Sigmoid colon (tissue), 7 donors: ENCODE measurements around the gene DENND1B. TPM values are rescaled to one million over a fixed set of nuclear protein-coding genes. Genes with fewer than 3 reads are reported as not detected.

Experiments used
- DNase-seq: peaks from one replicate; pipeline ENCODE4 v3.0.0-alpha.2; 2019
- H3K27ac ChIP-seq, 4 donors: fragments of 200-600 bp; sonication (generic); one replicate each; pipeline ENCODE4 v1.5.1; 2016 to 2019; ENCODE audit warnings: mild to moderate bottlenecking in 1 of 4
- H3K27me3 ChIP-seq, 3 donors: fragments of 200-600 bp; sonication (generic); one replicate each; pipeline ENCODE4 v1.5.1; 2019; ENCODE audit warnings: mild to moderate bottlenecking in 1 of 3
- H3K36me3 ChIP-seq, 4 donors: fragments of 200-600 bp; sonication (generic); one replicate each; pipeline ENCODE4 v1.5.1; 2016 to 2019
- H3K4me1 ChIP-seq, 4 donors: fragments of 200-600 bp; sonication (generic); one replicate each; pipeline ENCODE4 v1.5.1; 2017 to 2019
- H3K4me3 ChIP-seq, 4 donors: fragments of 200-600 bp; sonication (generic); one replicate each; pipeline ENCODE4 v1.5.1; 2017 to 2019; ENCODE audit warnings: mild to moderate bottlenecking in 2 of 4, moderate library complexity in 1 of 4
- H3K9me3 ChIP-seq, 4 donors: fragments of 200-600 bp in 3 of 4; sonication (generic) in 3 of 4; one replicate each; pipeline versions ENCODE4 v1.5.1 to v1.6.1; 2013 to 2019
- EP300 ChIP-seq, 4 donors: sonication (generic); formaldehyde crosslinking; IDR thresholded peaks; one replicate each; pipeline ENCODE4 v1.6.1; 2017; ENCODE audit warnings: antibody characterized with exemption in 4 of 4
- POLR2A ChIP-seq, 2 donors: fragments of 450-650 bp; IDR thresholded peaks; one replicate each; pipeline ENCODE4 v1.6.1; 2016; ENCODE audit warnings: antibody characterized with exemption in 2 of 2, mild to moderate bottlenecking in 2 of 2, moderate library complexity in 2 of 2
- POLR2AphosphoS5 ChIP-seq, 4 donors: sonication (generic); formaldehyde crosslinking; IDR thresholded peaks; one replicate each; pipeline ENCODE4 v1.6.1; 2017; ENCODE audit warnings: antibody characterized with exemption in 4 of 4
- WGBS, 2 donors: extraction: QIAGEN DNeasy Blood & Tissue Kit; methylation state at CpG; one replicate each; pipeline ENCODE4 v1.1.7; 2013; 5-methylcytosine and 5-hydroxymethylcytosine counted together
- intact Hi-C: fragments of 100-400 bp; cut with DNase I; formaldehyde crosslinking; loops from one replicate; pipeline ENCODE4 v1.15.1; 2023
- polyA plus RNA-seq, 3 donors: library from polyadenylated mRNA; stranded (reverse); fragments of 200-250 nt; gene quantifications; one replicate each; pipeline ENCODE4 v1.2.3, GENCODE V29; 2013
- total RNA-seq, 4 donors: library from RNA; depleted of rRNA; stranded (reverse); fragments of >200 nt; gene quantifications; one replicate each; pipeline ENCODE4 v1.1.0, GENCODE V29; 2016
- TF ChIP-seq, protein P1 (sequence below), 4 experiments: fragments of 450-650 bp in 3 of 4; fragments of 200-600 bp in 1 of 4; IDR thresholded peaks; one replicate each; pipeline ENCODE4 v1.5.1; 2016 to 2019; ENCODE audit warnings: antibody characterized with exemption in 4 of 4, mild to moderate bottlenecking in 3 of 4, moderate library complexity in 2 of 4
- donor health status: healthy with polysubstance abuse.
- donor health status: Bipolar disorder and iron deficiency.
- donor health status: healthy.

Gene DENND1B
- total and polyA plus RNA-seq, 7 donors: 6.6 to 16.8 (median 9.5) TPM

DNA sequence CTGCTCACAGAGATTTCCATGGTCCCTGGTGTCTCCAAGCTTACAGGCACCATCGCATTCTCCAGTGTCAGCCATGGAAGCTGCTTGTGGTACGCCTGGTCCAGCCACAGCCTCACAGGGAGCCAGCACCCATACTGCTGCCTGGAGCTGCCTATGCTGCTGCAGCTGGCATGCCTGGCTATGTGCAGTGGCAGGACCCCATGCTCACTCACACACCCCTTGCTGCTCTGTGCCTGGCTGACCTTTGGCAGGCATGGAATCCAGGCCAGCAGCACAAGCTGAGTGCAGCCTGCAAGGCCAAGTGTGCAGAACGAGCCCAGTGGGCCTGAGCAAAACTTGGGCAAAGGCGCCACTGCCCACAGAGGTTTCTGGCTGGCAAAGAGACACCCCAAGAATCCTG lies 26.4 kb upstream of the DENND1B start:
- Histone ChIP-seq H3K27ac (no peak overlapping the region), H3K4me3 (no peak overlapping the region), H3K4me1 (no peaks in the 10 kb centered on the region), H3K27me3 (no peaks in the 10 kb centered on the region), H3K9me3 (peaks cover 6 to 16% (median 8%) of the 10 kb centered on the region in 4 donors), H3K36me3 (no peaks in the 10 kb centered on the region)
- WGBS, 2 donors: 94 to 96% methylated on average over 4 of the region's 4 CpGs
- no peak for DNase-seq
- TF ChIP-seq POLR2A (IDR thresholded peaks at IDR 0.05) (no peak), POLR2AphosphoS5 (IDR thresholded peaks at IDR 0.05) (no peak)
- intact Hi-C loops: no loop called here

DNA sequence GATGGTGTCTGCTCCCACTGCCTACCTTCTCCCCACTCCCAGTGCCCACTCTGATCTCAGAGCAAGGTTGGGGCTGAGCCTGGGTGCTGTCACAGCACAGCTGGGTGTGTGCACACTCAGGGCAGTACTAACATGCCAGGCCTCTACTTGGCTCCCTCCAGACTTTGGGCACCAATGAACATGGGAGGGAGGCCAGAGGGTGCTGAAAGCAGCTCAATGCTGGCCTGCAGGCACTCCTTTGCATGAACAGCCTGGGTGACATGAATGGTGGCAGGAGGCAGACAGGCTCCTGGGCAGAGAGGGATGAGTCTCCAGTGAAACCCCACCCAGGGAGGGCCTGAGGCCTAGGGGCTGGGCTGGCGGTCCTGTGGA lies 25.8 kb upstream of the DENND1B start:
- TF ChIP-seq EP300 (IDR thresholded peaks at IDR 0.05) (no peak), POLR2AphosphoS5 (IDR thresholded peaks at IDR 0.05) (no peak), POLR2A (IDR thresholded peaks at IDR 0.05) (no peak)
- TF ChIP-seq, protein P1, sequence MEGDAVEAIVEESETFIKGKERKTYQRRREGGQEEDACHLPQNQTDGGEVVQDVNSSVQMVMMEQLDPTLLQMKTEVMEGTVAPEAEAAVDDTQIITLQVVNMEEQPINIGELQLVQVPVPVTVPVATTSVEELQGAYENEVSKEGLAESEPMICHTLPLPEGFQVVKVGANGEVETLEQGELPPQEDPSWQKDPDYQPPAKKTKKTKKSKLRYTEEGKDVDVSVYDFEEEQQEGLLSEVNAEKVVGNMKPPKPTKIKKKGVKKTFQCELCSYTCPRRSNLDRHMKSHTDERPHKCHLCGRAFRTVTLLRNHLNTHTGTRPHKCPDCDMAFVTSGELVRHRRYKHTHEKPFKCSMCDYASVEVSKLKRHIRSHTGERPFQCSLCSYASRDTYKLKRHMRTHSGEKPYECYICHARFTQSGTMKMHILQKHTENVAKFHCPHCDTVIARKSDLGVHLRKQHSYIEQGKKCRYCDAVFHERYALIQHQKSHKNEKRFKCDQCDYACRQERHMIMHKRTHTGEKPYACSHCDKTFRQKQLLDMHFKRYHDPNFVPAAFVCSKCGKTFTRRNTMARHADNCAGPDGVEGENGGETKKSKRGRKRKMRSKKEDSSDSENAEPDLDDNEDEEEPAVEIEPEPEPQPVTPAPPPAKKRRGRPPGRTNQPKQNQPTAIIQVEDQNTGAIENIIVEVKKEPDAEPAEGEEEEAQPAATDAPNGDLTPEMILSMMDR (IDR thresholded peaks at IDR 0.05): no peak
- Histone ChIP-seq H3K9me3 (peaks cover 6 to 16% (median 10%) of the 10 kb centered on the region in 4 donors), H3K27ac (no peak overlapping the region), H3K4me1 (no peaks in the 10 kb centered on the region), H3K27me3 (no peaks in the 10 kb centered on the region), H3K36me3 (no peaks in the 10 kb centered on the region), H3K4me3 (no peak overlapping the region)
- intact Hi-C loops: no loop called here
- 81 to 87% methylated on average over 1 of the region's 1 CpG for WGBS, 2 donors
- no peak for DNase-seq

DNA sequence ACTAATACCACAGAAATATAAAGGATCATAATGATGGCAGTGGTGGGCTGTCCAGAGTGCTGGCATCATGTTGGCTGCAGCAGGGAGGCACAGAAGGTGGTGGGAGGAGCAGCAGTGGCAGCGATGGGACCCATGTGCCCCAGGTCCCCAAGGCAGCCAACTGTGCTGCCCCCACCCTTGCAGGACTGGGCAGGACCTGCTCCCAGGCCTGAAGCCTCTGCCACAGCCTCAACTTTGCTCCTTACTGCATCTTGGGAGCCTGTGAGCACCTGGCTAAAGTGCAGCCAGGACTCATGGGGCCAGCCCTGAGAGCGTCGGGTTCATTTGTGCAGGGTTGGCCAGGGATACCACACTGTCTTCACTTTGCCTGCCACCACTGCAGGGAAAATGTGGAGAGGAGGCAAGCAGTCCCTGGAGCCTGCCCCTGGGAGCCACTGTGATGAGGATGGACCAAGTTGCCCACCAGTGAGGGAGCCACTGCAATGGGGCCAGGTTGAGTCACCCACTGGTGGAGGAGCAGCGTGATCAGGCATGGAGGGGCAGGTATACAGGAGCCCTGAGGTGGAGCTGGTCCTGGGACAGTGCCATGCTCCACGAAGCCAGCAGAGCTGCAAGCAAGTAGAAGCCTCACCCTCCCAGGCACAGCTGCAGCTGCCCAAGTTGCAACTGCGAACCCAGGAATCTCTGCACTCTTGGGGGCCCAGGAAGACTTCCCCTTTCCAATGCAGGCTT lies 25.3 kb upstream of the DENND1B start:
- Histone ChIP-seq H3K9me3 (peaks cover 6 to 16% (median 10%) of the 10 kb centered on the region in 4 donors), H3K36me3 (no peaks in the 10 kb centered on the region), H3K4me1 (no peaks in the 10 kb centered on the region), H3K4me3 (no peak overlapping the region), H3K27ac (no peak overlapping the region), H3K27me3 (no peaks in the 10 kb centered on the region)
- DNase-seq: no peak
- intact Hi-C loops: no loop called here
- 93 to 94% methylated on average over 6 of the region's 6 CpGs for WGBS, 2 donors
- TF ChIP-seq EP300 (IDR thresholded peaks at IDR 0.05): no peak
- TF ChIP-seq, protein P1 (IDR thresholded peaks at IDR 0.05): no peak
- TF ChIP-seq POLR2AphosphoS5 (IDR thresholded peaks at IDR 0.05): no peak
- TF ChIP-seq POLR2A (IDR thresholded peaks at IDR 0.05): no peak

DNA sequence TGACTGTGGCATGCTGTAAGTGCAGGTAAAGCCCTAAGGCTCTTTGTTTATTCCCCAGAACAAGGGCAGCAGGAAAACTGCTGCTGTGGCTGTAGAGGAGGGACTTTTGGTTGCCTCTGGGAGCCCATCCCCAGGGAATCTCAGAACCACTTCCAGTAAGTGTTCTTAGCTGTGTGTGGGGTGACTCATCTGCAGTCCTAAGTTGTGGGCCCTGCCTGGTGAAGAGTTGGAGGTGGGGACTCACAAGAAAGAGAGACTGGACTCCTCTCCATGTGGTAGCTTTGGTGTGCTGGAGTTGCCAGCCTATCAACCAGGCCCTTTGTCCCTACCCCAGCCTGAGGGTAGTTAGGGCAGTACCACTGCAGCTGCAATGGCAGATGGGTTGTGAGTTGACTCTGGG lies 24.0 kb upstream of the DENND1B start:
- Histone ChIP-seq H3K9me3 (peaks cover 6 to 16% (median 10%) of the 10 kb centered on the region in 4 donors), H3K4me1 (no peaks in the 10 kb centered on the region), H3K27ac (no peak overlapping the region), H3K27me3 (no peaks in the 10 kb centered on the region), H3K4me3 (no peak overlapping the region), H3K36me3 (no peaks in the 10 kb centered on the region)
- TF ChIP-seq, protein P1 (IDR thresholded peaks at IDR 0.05): no peak
- TF ChIP-seq POLR2A (IDR thresholded peaks at IDR 0.05): no peak
- TF ChIP-seq POLR2AphosphoS5 (IDR thresholded peaks at IDR 0.05): no peak
- TF ChIP-seq EP300 (IDR thresholded peaks at IDR 0.05): no peak
- intact Hi-C loops: no loop called here
- no peak for DNase-seq

DNA sequence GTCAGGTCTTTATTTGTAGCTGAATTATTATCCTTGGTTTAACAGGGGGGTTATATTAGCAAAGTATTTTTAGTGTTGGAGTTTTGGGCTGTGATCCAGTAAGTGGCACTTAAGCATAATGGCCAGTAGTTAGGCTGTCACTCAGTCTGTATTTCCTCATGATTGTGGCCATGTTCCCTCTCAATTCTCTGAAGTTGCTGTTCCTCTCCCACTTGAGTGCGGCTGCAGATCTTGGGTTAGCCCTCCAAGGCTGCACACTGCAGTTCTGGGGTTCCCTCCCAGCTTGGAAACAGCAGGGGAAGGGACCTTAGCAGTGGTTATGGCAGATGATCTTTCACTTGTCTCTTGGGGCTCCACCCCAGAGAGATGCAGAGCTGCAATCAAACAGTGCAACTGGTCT lies 23.2 kb upstream of the DENND1B start:
- Histone ChIP-seq H3K9me3 (peaks cover 6 to 16% (median 10%) of the 10 kb centered on the region in 4 donors), H3K27ac (no peak overlapping the region), H3K36me3 (no peaks in the 10 kb centered on the region), H3K27me3 (no peaks in the 10 kb centered on the region), H3K4me1 (no peaks in the 10 kb centered on the region), H3K4me3 (no peak overlapping the region)
- TF ChIP-seq POLR2A (IDR thresholded peaks at IDR 0.05) (no peak), EP300 (IDR thresholded peaks at IDR 0.05) (no peak), POLR2AphosphoS5 (IDR thresholded peaks at IDR 0.05) (no peak)
- TF ChIP-seq, protein P1 (IDR thresholded peaks at IDR 0.05): no peak
- WGBS, 2 donors: 94 to 95% methylated on average over 1 of the region's 1 CpG
- intact Hi-C loops: no loop called here
- no peak for DNase-seq
